ENCODE measurements around the gene MT1M.

The MT1M gene

GRCh38 chr16:56625140-56625942 lies 7.1 kb upstream of the MT1M start, which contains the start of gene MT1E:
MT1E (plus strand) TSS chr16:56625781; CDS start chr16:56625852, 71 bp downstream.
- no peak for TF ChIP-seq CTCF (IDR thresholded peaks at IDR 0.05; ENCODE audit: low read depth, low read length)
- no peak for DNase-seq (ENCODE audit: extremely low read depth, low read depth)

- DNase-seq (ENCODE audit: extremely low read depth, low read depth), result no peak
- TF ChIP-seq CTCF (IDR thresholded peaks at IDR 0.05; ENCODE audit: low read depth, low read length), result no peak
These were observed 6.4 kb upstream of the MT1M start for GRCh38 chr16:56625943-56626654.

- no peak for TF ChIP-seq CTCF (IDR thresholded peaks at IDR 0.05; ENCODE audit: low read depth, low read length)
- DNase-seq (ENCODE audit: extremely low read depth, low read depth), result no peak
These were observed 5.8 kb upstream of the MT1M start for GRCh38 chr16:56626685-56627084.

- no peak for TF ChIP-seq CTCF (IDR thresholded peaks at IDR 0.05; ENCODE audit: low read depth, low read length)
- no peak for DNase-seq (ENCODE audit: extremely low read depth, low read depth)
These were observed 3.7 kb upstream of the MT1M start for GRCh38 chr16:56628486-56629350.

- no peak for TF ChIP-seq CTCF (IDR thresholded peaks at IDR 0.05; ENCODE audit: low read depth, low read length)
- DNase-seq (ENCODE audit: extremely low read depth, low read depth), result no peak
These were observed 2.9 kb upstream of the MT1M start for GRCh38 chr16:56629531-56629930.

- TF ChIP-seq CTCF (IDR thresholded peaks at IDR 0.05; ENCODE audit: low read depth, low read length), result no peak
- no peak for DNase-seq (ENCODE audit: extremely low read depth, low read depth)
These were observed 2.3 kb upstream of the MT1M start for GRCh38 chr16:56630134-56630533.

All from AG09319 (cell line).